H9 (cell line): ENCODE data around the gene GRM5. TPM values are rescaled to one million over a fixed set of nuclear protein-coding genes. Genes with fewer than 3 reads are reported as not detected.

Experiments
- DNase-seq: peaks from one replicate; pipeline ENCODE4 v3.0.0-alpha.2; 2017
- H2AFZ ChIP-seq: one replicate; pipeline ENCODE4 v1.6.1; 2013; ENCODE audit warnings: mild to moderate bottlenecking, low read length, control low read depth, moderate library complexity
- H2AK5ac ChIP-seq: 2 replicates; pipeline ENCODE4 v1.6.1; 2013; ENCODE audit warnings: low read length, control low read depth, mixed read lengths; ENCODE audit not compliant: insufficient read length
- H2BK120ac ChIP-seq: one replicate; pipeline ENCODE4 v1.6.1; 2013; ENCODE audit warnings: low read depth, mild to moderate bottlenecking, low read length, control low read depth, inconsistent platforms; ENCODE audit not compliant: poor library complexity, severe bottlenecking
- H2BK12ac ChIP-seq: 2 replicates; pipeline ENCODE4 v1.6.1; 2013; ENCODE audit warnings: low read length, control low read depth, mixed read lengths, low read depth; ENCODE audit not compliant: insufficient read length
- H2BK15ac ChIP-seq: 2 replicates; pipeline ENCODE4 v1.6.1; 2013; ENCODE audit warnings: low read depth, low read length, control low read depth
- H2BK20ac ChIP-seq: one replicate; pipeline ENCODE4 v1.6.1; 2013; ENCODE audit warnings: low read depth, mild to moderate bottlenecking, low read length, control low read depth, inconsistent platforms; ENCODE audit not compliant: poor library complexity, severe bottlenecking
- H2BK5ac ChIP-seq: 2 replicates; pipeline ENCODE4 v1.6.1; 2013; ENCODE audit warnings: low read length, control low read depth, mixed read lengths; ENCODE audit not compliant: insufficient read length
- H3K14ac ChIP-seq: 2 replicates; pipeline ENCODE4 v1.6.1; 2013; ENCODE audit warnings: low read length, control low read depth; ENCODE audit not compliant: insufficient read depth
- H3K18ac ChIP-seq: 2 replicates; pipeline ENCODE4 v1.6.1; 2013; ENCODE audit warnings: low read depth, mild to moderate bottlenecking, mixed read lengths, low read length, control low read depth; ENCODE audit not compliant: insufficient read length
- H3K23ac ChIP-seq: 2 replicates; pipeline ENCODE4 v1.6.1; 2013; ENCODE audit warnings: low read length, control low read depth, mixed read lengths, low read depth; ENCODE audit not compliant: insufficient read length
- H3K23me2 ChIP-seq: 2 replicates; pipeline ENCODE4 v1.6.1; 2013; ENCODE audit warnings: low read depth, mild to moderate bottlenecking, mixed read lengths, low read length, control low read depth; ENCODE audit not compliant: insufficient read length, poor library complexity, severe bottlenecking
- H3K27ac ChIP-seq: 2 replicates; pipeline ENCODE4 v1.5.1; 2013; ENCODE audit warnings: low read length, control low read depth, mixed read lengths, low read depth; ENCODE audit not compliant: insufficient read length
- H3K27me3 ChIP-seq: 2 replicates; pipeline ENCODE4 v1.6.1; 2013; ENCODE audit warnings: low read length, control low read depth, inconsistent platforms; ENCODE audit not compliant: insufficient read depth
- H3K4ac ChIP-seq: 2 replicates; pipeline ENCODE4 v1.6.1; 2013; ENCODE audit warnings: low read depth, mild to moderate bottlenecking, control low read depth, inconsistent platforms, low read length, moderate library complexity
- H3K4me1 ChIP-seq: 2 replicates; pipeline ENCODE4 v1.6.1; 2013; ENCODE audit warnings: low read length, control low read depth, inconsistent platforms; ENCODE audit not compliant: insufficient read depth
- H3K4me2 ChIP-seq: 2 replicates; pipeline ENCODE4 v1.6.1; 2013; ENCODE audit warnings: low read length, control low read depth, mixed read lengths; ENCODE audit not compliant: insufficient read length, insufficient read depth
- H3K56ac ChIP-seq: 2 replicates; pipeline ENCODE4 v1.6.1; 2013; ENCODE audit warnings: low read depth, mild to moderate bottlenecking, mixed read lengths, low read length, control low read depth; ENCODE audit not compliant: insufficient read length
- H3K79me1 ChIP-seq: 2 replicates; pipeline ENCODE4 v1.6.1; 2013; ENCODE audit warnings: low read depth, mild to moderate bottlenecking, moderate library complexity, low read length, control low read depth, inconsistent platforms; ENCODE audit not compliant: insufficient read depth, poor library complexity, severe bottlenecking
- H3K79me2 ChIP-seq: 2 replicates; pipeline ENCODE4 v1.6.1; 2013; ENCODE audit warnings: low read length, control low read depth, inconsistent platforms; ENCODE audit not compliant: insufficient read depth
- H3K9ac ChIP-seq: 2 replicates; pipeline ENCODE4 v1.6.1; 2013; ENCODE audit warnings: low read length, control low read depth, mixed read lengths; ENCODE audit not compliant: insufficient read length; ENCODE audit errors: extremely low read depth
- H3K9me3 ChIP-seq: one replicate; pipeline ENCODE4 v1.6.1; 2013; ENCODE audit warnings: low read depth, low read length, inconsistent platforms; ENCODE audit not compliant: control insufficient read depth
- H3T11ph ChIP-seq: one replicate; pipeline ENCODE4 v1.6.1; 2013; ENCODE audit warnings: mild to moderate bottlenecking, low read length, control low read depth, inconsistent platforms
- H4K20me1 ChIP-seq: one replicate; pipeline ENCODE4 v1.6.1; 2013; ENCODE audit not compliant: control insufficient read depth, insufficient read length, insufficient read depth
- H4K5ac ChIP-seq: 2 replicates; pipeline ENCODE4 v1.6.1; 2013; ENCODE audit warnings: low read depth, mild to moderate bottlenecking, mixed read lengths, low read length, control low read depth; ENCODE audit not compliant: insufficient read length
- H4K8ac ChIP-seq: replicated peaks from 2 replicates; pipeline ENCODE4 v1.6.1; 2013; ENCODE audit warnings: low read length, control low read depth, mixed read lengths, low read depth; ENCODE audit not compliant: insufficient read length
- H4K91ac ChIP-seq: 2 replicates; pipeline ENCODE4 v1.6.1; 2013; ENCODE audit warnings: low read depth, mild to moderate bottlenecking, moderate library complexity, mixed read lengths, low read length, control low read depth; ENCODE audit not compliant: insufficient read length
- H3K27ac Mint-ChIP-seq, 3 experiments: 2 replicates in 2 of 3; 3 replicates in 1 of 3; pipeline ENCODE4 v1.8.0; 2020 to 2021; ENCODE audit warnings: mixed read lengths in 3 of 3, mild to moderate bottlenecking in 1 of 3, moderate library complexity in 1 of 3
- H3K27me3 Mint-ChIP-seq: 2 replicates; pipeline ENCODE4 v1.8.0; 2021; ENCODE audit warnings: low read depth, mild to moderate bottlenecking, moderate library complexity, mixed read lengths
- H3K36me3 Mint-ChIP-seq, 3 experiments: 2 replicates in 2 of 3; 3 replicates in 1 of 3; pipeline ENCODE4 v1.8.0; 2020 to 2021; ENCODE audit warnings: low read depth in 3 of 3, mixed read lengths in 3 of 3; ENCODE audit not compliant: insufficient read depth in 1 of 3
- H3K4me1 Mint-ChIP-seq, 2 experiments: 2 replicates each; pipeline ENCODE4 v1.8.0; 2020; ENCODE audit warnings: mixed read lengths in 2 of 2
- H3K4me3 Mint-ChIP-seq, 2 experiments: 2 replicates in 1 of 2; 3 replicates in 1 of 2; pipeline ENCODE4 v1.8.0; 2020 to 2021; ENCODE audit warnings: mild to moderate bottlenecking in 2 of 2, mixed read lengths in 2 of 2, moderate library complexity in 1 of 2
- H3K9me3 Mint-ChIP-seq, 2 experiments: 2 replicates in 1 of 2; 3 replicates in 1 of 2; pipeline ENCODE4 v1.8.0; 2020; ENCODE audit warnings: mild to moderate bottlenecking in 2 of 2, mixed read lengths in 2 of 2, moderate library complexity in 1 of 2
- CTCF ChIP-seq: fragments of 200-600 bp; sonication (generic); conservative IDR thresholded peaks from 3 replicates; pipeline ENCODE4 v1.8.0; 2021; ENCODE audit warnings: antibody characterized with exemption, mild to moderate bottlenecking
- WGBS: extraction: QIAGEN DNeasy Blood & Tissue Kit; methylation state at CpG from one replicate; pipeline ENCODE4 v1.1.7; 2013; ENCODE audit warnings: missing lambda C conversion rate, low lambda C conversion rate, mixed read lengths; ENCODE audit not compliant: insufficient read length; ENCODE audit errors: extremely low coverage; 5-methylcytosine and 5-hydroxymethylcytosine counted together
- total RNA-seq: library from RNA; stranded (reverse); gene quantifications from 2 replicates; pipeline ENCODE4 v1.2.1, GENCODE V29; 2021

GRM5 gene
- total RNA-seq, 1 experiment from 2014 or later, result not detected

- H3K4me3 Mint-ChIP-seq, result no peak overlapping the region
- no peak overlapping the region for H2AK5ac ChIP-seq
- H2BK15ac ChIP-seq, result no peak overlapping the region
- H3K18ac ChIP-seq, result no peak overlapping the region
- H3K4me1 ChIP-seq, result no peaks in the 10 kb centered on the region
- no peak for DNase-seq
- TF ChIP-seq CTCF, result no peak
- H2BK12ac ChIP-seq, result no peak overlapping the region
- no peaks in the 10 kb centered on the region for H3K27me3 ChIP-seq
- H3K14ac ChIP-seq, result no peak overlapping the region
- no peak overlapping the region for H3K23ac ChIP-seq
- H3K4me2 ChIP-seq, result no peak overlapping the region
- no peak overlapping the region for H2BK5ac ChIP-seq
- no peak overlapping the region for H4K5ac ChIP-seq
- peaks cover 9 to 14% of the 10 kb centered on the region in 2 experiments for H3K4me1 Mint-ChIP-seq
- no peak overlapping the region for H2BK20ac ChIP-seq
- no peak overlapping the region for H3K4ac ChIP-seq
- H3K56ac ChIP-seq, result no peak overlapping the region
- no CpG with 5 or more reads among the region's 1 CpG for WGBS
- H3K79me1 ChIP-seq, result no peaks in the 10 kb centered on the region
- H3K79me2 ChIP-seq, result no peaks in the 10 kb centered on the region
- H4K91ac ChIP-seq, result no peak overlapping the region
- peaks cover 18 to 20% of the 10 kb centered on the region in 2 experiments for H3K9me3 Mint-ChIP-seq
- no peak overlapping the region for H3K27ac Mint-ChIP-seq
- peaks cover 12 to 21% (median 14%) of the 10 kb centered on the region in 3 experiments for H3K36me3 Mint-ChIP-seq
- no peak overlapping the region for H3K27ac ChIP-seq
- no peak overlapping the region for H2BK120ac ChIP-seq
- no peak overlapping the region for H2AFZ ChIP-seq
- no peak overlapping the region for H4K8ac ChIP-seq
- H3K9ac ChIP-seq, result no peak overlapping the region
- no peaks in the 10 kb centered on the region for H3K27me3 Mint-ChIP-seq
- no peaks in the 10 kb centered on the region for H3K9me3 ChIP-seq
- no peaks in the 10 kb centered on the region for H4K20me1 ChIP-seq
- no peak overlapping the region for H3T11ph ChIP-seq
- H3K23me2 ChIP-seq, result no peaks in the 10 kb centered on the region
Measured at GRCh38 chr11:88680806-88681205, 385.0 kb downstream of the GRM5 start.
